GM12872 (cell line): Measurements from ENCODE around the gene CERS6.

Source experiments
- TF ChIP-seq, protein P1 (sequence below): IDR thresholded peaks from 3 replicates; pipeline ENCODE4 v1.5.1; 2011; ENCODE audit warnings: low read depth, mild to moderate bottlenecking, low read length, moderate library complexity; ENCODE audit not compliant: insufficient read depth

The CERS6 gene

DNA sequence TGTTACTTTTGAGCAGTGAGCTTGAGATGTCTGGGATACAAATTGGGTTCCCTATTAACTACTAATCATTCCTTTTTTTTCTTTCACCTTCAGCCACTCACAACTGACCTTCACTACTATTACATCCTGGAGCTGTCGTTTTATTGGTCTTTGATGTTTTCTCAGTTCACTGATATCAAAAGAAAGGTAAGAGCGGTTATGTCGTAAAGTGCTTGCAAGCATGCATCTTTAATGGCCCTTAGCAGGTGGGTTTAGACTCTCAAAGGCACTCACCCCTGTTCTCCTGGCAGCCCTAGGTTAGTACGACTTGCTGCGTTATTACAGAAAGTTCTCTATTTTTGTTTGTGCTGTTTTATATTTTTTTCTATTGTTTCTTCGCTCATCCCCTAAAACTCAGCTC is 238.8 kb downstream of the CERS6 start:
- TF ChIP-seq, protein P1, sequence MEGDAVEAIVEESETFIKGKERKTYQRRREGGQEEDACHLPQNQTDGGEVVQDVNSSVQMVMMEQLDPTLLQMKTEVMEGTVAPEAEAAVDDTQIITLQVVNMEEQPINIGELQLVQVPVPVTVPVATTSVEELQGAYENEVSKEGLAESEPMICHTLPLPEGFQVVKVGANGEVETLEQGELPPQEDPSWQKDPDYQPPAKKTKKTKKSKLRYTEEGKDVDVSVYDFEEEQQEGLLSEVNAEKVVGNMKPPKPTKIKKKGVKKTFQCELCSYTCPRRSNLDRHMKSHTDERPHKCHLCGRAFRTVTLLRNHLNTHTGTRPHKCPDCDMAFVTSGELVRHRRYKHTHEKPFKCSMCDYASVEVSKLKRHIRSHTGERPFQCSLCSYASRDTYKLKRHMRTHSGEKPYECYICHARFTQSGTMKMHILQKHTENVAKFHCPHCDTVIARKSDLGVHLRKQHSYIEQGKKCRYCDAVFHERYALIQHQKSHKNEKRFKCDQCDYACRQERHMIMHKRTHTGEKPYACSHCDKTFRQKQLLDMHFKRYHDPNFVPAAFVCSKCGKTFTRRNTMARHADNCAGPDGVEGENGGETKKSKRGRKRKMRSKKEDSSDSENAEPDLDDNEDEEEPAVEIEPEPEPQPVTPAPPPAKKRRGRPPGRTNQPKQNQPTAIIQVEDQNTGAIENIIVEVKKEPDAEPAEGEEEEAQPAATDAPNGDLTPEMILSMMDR, result no peak

DNA sequence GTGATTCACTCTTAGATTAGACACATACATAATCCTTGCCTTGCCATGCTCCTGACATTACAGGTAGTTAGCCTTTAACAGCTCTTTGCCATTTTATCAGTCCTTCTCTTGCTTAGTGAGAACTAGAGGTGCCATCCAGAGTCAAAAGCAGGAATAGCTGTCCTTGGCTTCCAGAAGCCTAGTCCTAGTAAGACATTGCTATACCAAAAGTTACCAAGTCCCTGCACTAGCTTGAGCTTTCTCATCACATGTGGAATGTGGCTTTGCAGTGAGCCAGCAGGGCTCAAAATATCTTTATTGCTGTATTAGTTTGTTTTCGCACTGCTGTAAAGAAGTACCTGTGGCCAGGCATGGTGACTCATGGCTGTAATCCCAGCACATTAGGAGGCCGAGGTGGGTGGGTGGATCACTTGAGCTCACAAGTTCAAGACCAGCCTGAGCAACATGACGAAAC is 241.6 kb downstream of the CERS6 start:
- TF ChIP-seq, protein P1, result no peak

DNA sequence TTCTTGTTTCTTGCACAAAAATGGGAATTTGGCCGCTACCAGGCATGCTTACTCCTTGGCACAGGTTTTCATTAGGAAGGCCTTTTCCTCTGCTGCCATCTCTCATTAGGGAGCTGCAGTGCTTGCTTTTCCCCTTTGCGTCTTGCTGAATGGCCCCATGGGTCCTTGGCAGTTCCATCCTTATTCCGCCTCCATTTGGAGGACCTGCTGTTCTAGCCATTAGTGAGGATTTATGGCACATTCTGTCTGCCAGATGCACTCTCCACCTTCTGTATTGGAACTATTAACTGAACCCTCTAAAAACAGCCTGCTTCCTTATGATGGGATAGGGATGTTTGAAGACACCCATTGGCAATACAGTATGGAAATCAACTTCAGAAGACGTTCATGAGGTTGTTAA is 242.9 kb downstream of the CERS6 start:
- TF ChIP-seq, protein P1, result no peak

DNA sequence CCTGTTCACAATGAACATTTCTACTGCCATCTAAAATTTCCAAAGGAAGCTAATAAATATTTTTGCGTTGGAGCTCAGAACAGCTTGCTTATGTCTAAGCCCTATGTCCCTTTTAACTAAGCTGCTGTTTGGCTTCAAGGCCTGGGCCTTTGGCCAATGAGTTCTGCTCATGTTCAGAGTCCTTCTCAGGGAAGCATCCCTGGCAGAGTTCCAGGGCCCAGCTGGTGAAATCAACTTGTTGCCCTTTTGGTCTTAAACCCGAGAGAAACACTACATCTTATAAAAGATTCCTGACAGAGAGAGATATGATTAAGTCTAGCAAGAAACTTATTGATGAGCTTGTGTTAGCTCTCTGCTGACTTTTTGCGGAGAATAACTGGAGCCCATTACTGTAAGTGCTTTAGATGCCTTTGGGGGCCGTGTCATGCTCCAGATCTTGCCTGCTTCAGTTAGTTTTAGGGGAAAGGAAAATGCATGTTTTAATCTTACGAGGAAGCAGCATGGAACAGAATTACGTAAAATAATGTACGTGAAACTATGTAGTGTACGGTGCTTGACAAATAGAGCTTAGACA is 243.9 kb downstream of the CERS6 start:
- TF ChIP-seq, protein P1, result no peak

DNA sequence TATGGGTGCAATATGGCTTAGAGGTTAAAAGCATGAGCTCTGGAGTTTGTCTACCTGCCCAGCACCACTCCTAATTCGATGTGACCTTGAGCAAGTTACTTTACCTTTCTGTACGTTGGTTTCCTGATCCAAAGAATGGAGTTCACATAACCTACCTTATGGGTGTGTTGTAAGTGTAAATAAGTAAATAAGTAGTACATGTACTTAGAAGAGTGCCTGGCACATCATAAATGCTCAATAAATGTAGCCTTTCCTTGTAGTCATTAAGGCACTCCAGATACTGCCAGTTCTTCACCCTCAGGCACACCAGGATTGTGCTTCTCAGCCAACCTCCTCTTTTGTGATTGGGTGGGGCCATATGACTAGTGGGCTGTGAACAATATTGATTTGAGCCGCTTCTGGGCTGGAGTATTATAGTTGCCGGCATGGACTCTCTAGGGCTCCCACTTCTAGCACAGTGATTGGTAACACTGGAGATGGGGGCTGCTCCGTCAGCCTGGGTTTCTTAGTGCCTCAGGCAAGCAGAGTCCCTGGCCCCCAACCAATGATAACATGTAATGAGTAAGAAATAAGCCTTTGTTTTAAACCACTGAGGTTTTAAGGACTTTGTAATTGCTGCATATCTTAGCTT is 244.7 kb downstream of the CERS6 start:
- TF ChIP-seq, protein P1, result no peak

DNA sequence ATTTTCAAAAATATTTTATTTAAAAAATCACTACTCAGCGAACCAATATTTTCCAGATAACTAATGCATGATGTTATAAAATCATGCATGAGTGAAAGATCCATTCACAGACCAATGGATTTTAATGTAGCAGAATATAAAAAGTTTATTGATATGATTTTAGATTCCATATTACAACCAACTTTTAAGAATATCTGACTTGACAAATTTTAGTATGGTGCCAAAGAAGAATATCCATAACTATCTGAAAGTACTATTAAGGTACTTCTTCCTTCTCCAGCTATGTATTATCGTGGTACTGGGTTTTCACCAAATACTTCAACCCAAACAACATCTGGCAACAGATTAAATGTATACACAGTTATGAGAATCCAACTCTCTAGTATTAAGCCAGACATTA is 246.5 kb downstream of the CERS6 start:
- TF ChIP-seq, protein P1, result no peak

DNA sequence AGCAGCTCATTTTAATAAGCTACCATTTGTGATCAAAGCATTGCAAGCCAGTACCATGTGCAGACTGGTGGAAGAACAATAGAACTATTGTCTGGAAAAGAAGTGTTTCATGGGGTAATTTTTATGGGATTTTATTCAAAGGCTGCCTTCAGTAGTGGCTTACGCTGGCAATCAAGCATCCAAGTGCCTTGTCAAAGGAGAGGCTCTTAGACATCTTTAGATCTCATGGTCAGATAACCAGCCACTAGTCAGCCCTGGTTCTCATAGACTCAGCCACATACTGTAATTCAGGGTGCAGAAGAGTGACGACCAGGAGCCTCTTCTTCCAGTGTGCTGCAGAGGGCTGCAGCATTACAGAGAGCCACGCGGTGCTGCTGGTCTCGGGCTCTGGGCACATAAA is 247.9 kb downstream of the CERS6 start:
- TF ChIP-seq, protein P1, result no peak
